K562 (cell line): ENCODE results near the gene PTBP3. TPM values are rescaled to one million over a fixed set of nuclear protein-coding genes. Genes with fewer than 3 reads are reported as not detected.

Experiments used
- ATAC-seq: fragments of 200-7000 bp; cut with Tn5 transposase; 3 replicates; pipeline ENCODE4 v1.9.1; 2020; ENCODE audit warnings: moderate library complexity
- BruUV-seq: library from RNA; stranded (reverse); fragments of 400-500 nt; replicated peaks from 2 replicates; lab custom pipeline; 2021; lab: Mats Ljungman, UMichigan
- CTCF ChIA-PET: fragments of 300-600 bp; formaldehyde crosslinking; extraction: SDS; loops from one replicate; lab custom pipeline; 2021; ENCODE audit warnings: low intra/inter-chr PET ratio; lab: Yijun Ruan, JAX
- POLR2A ChIA-PET: fragments of 300-600, 350-650 bp; sonication (Branson Sonifier 250); formaldehyde crosslinking; extraction: SDS; loops from one replicate; lab custom pipeline; 2021; ENCODE audit warnings: antibody characterized with exemption, inconsistent platforms; lab: Yijun Ruan, JAX
- DNase-seq, 4 experiments: peaks; one replicate each; pipeline versions ENCODE4 v3.0.0 to v3.0.0-alpha.2; 2011 to 2018; ENCODE audit warnings: low spot score in 3 of 4, mixed read lengths in 3 of 4; ENCODE audit errors: extremely low read depth in 1 of 4
- FAIRE-seq: peaks from 2 replicates; lab custom pipeline; 2011; peaks lifted over from hg19 to GRCh38; lab: Jason Lieb, UNC
- H2AFZ ChIP-seq: 2 replicates; pipeline ENCODE4 v1.6.0; 2011; ENCODE audit warnings: low read depth, low read length, control low read depth, inconsistent platforms
- H3K27ac ChIP-seq: fragments of 200-600 bp; 3 replicates; pipeline ENCODE4 v1.8.0; 2011; ENCODE audit warnings: low read depth, mild to moderate bottlenecking, control low read depth, inconsistent platforms, low read length, moderate library complexity, mixed read lengths; ENCODE audit errors: extremely low read depth
- H3K27me3 ChIP-seq, 2 experiments: fragments of 300-600 bp in 1 of 2; 2 replicates in 1 of 2; 3 replicates in 1 of 2; pipeline versions ENCODE4 v1.6.0 to v1.8.0; 2011; ENCODE audit warnings: inconsistent platforms in 2 of 2, low read length in 2 of 2, mild to moderate bottlenecking in 1 of 2, mixed read lengths in 1 of 2, moderate library complexity in 1 of 2; ENCODE audit not compliant: control insufficient read depth in 2 of 2, insufficient read depth in 2 of 2
- H3K36me3 ChIP-seq: fragments of 300-600 bp; 3 replicates; pipeline ENCODE4 v1.8.0; 2011; ENCODE audit warnings: mild to moderate bottlenecking, low read length, inconsistent platforms; ENCODE audit not compliant: control insufficient read depth, insufficient read depth
- H3K4me1 ChIP-seq, 2 experiments: fragments of 200-600 bp in 1 of 2; replicated peaks in 1 of 2; 2 replicates in 1 of 2; 3 replicates in 1 of 2; pipeline versions ENCODE4 v1.5.1 to v1.8.0; 2011; ENCODE audit warnings: inconsistent platforms in 2 of 2, low read length in 2 of 2, mild to moderate bottlenecking in 1 of 2, mixed read lengths in 1 of 2, moderate library complexity in 1 of 2; ENCODE audit not compliant: control insufficient read depth in 2 of 2, insufficient read depth in 2 of 2
- H3K4me2 ChIP-seq: 2 replicates; pipeline ENCODE4 v1.6.1; 2011; ENCODE audit warnings: low read length, control low read depth, inconsistent platforms, mixed read lengths; ENCODE audit not compliant: insufficient read depth
- H3K4me3 ChIP-seq: fragments of 200-600 bp; sonication (generic), shearing (Covaris generic); 2 replicates; pipeline ENCODE4 v1.5.1; 2016; ENCODE audit warnings: control low read depth, inconsistent platforms
- H3K79me2 ChIP-seq: fragments of 200-600 bp; 3 replicates; pipeline ENCODE4 v1.8.0; 2011; ENCODE audit warnings: low read length, inconsistent platforms; ENCODE audit not compliant: control insufficient read depth, insufficient read depth
- H3K9ac ChIP-seq, 2 experiments: 2 replicates each; pipeline versions ENCODE4 v1.6.0 to v1.6.1; 2011; ENCODE audit warnings: low read depth in 2 of 2, low read length in 2 of 2, control low read depth in 1 of 2, inconsistent platforms in 1 of 2, mild to moderate bottlenecking in 1 of 2, mixed read lengths in 1 of 2; ENCODE audit not compliant: insufficient read depth in 1 of 2
- H3K9me1 ChIP-seq: one replicate; pipeline ENCODE4 v1.6.0; 2011; ENCODE audit warnings: inconsistent platforms, mild to moderate bottlenecking, low read length, moderate library complexity; ENCODE audit not compliant: control insufficient read depth, insufficient read depth
- H3K9me3 ChIP-seq: replicated peaks from 2 replicates; pipeline ENCODE4 v1.5.1; 2011; ENCODE audit warnings: low read depth, low read length, inconsistent platforms; ENCODE audit not compliant: control insufficient read depth, insufficient read depth
- H4K20me1 ChIP-seq: replicated peaks from 2 replicates; pipeline ENCODE4 v1.6.1; 2011; ENCODE audit warnings: low read length, inconsistent platforms, mixed read lengths; ENCODE audit not compliant: control insufficient read depth, insufficient read depth
- ATF4 ChIP-seq: fragments of 450-650 bp; formaldehyde crosslinking; IDR thresholded peaks from 2 replicates; pipeline ENCODE4 v1.4.0; 2022; ENCODE audit warnings: mild to moderate bottlenecking, moderate library complexity
- BMI1 ChIP-seq: fragments of 150-350 bp; IDR thresholded peaks from 2 replicates; pipeline ENCODE4 v1.6.1; 2014; ENCODE audit warnings: low read length
- E4F1 ChIP-seq: fragments of 250-450 bp; sonication (Bioruptor Pico); IDR thresholded peaks from 2 replicates; pipeline ENCODE4 v1.5.0; 2021; ENCODE audit warnings: mild to moderate bottlenecking, borderline replicate concordance
- ELK1 ChIP-seq: sonication (generic); formaldehyde crosslinking; IDR thresholded peaks from 2 replicates; pipeline ENCODE4 v1.8.1; 2022; ENCODE audit warnings: missing genetic modification reagents
- FOXA1 ChIP-seq: fragments of 450-650 bp; IDR thresholded peaks from 2 replicates; pipeline ENCODE4 v1.6.1; 2016; ENCODE audit warnings: mild to moderate bottlenecking, borderline replicate concordance
- HBP1 ChIP-seq: fragments of 450-650 bp; formaldehyde crosslinking; IDR thresholded peaks from 2 replicates; pipeline ENCODE4 v1.4.0; 2022; ENCODE audit warnings: missing genetic modification characterization
- HMBOX1 ChIP-seq: sonication (generic); IDR thresholded peaks from 2 replicates; pipeline ENCODE4 v1.6.1; 2016
- LARP7 ChIP-seq: fragments of 450-650 bp; IDR thresholded peaks from 2 replicates; pipeline ENCODE4 v1.6.1; 2016
- MED1 ChIP-seq: sonication (generic); formaldehyde crosslinking; IDR thresholded peaks from 2 replicates; pipeline ENCODE4 v1.8.1; 2023; ENCODE audit warnings: missing genetic modification reagents, borderline replicate concordance
- NEUROD1 ChIP-seq: fragments of 150-350 bp; IDR thresholded peaks from 2 replicates; pipeline ENCODE4 v1.6.1; 2014; ENCODE audit warnings: borderline replicate concordance, low read length, low read depth; ENCODE audit not compliant: partially characterized antibody
- PKNOX1 ChIP-seq: fragments of 450-650 bp; IDR thresholded peaks from 2 replicates; pipeline ENCODE4 v1.6.1; 2016
- WGBS: fragments of 100-300 bp; shearing (Covaris generic); methylation state at CpG from one replicate; pipeline ENCODE4 v1.1.6; 2016; ENCODE audit warnings: low coverage, mixed read lengths; ENCODE audit not compliant: insufficient coverage; ENCODE audit errors: missing lambda C conversion rate; 5-methylcytosine and 5-hydroxymethylcytosine counted together
- in situ Hi-C: fragments of 300-500 bp; cut with MboI; formaldehyde crosslinking; loops from 4 replicates; pipeline ENCODE4 v1.15.0; 2018; ENCODE audit warnings: inconsistent platforms, mixed read lengths
- intact Hi-C: fragments of 100-400 bp; cut with micrococcal nuclease; formaldehyde crosslinking; loops from 2 replicates; pipeline ENCODE4 v1.14.2; 2022
- polyA plus RNA-seq, 8 experiments: library from polyadenylated mRNA; depleted of rRNA in 4 of 8; stranded (reverse) in 5 of 8; unstranded in 3 of 8; fragments of >200 nt; fragmentation: Nextera tagmentation in 2 of 8; fragmentation: Illumina TruSeq in 1 of 8; extraction: Ambion mirVana in 2 of 8; extraction: Trizol in 1 of 8; gene quantifications; 2 replicates each; pipeline versions ENCODE4 v1.2.1 to v1.2.3, GENCODE V29; 2011 to 2014; ENCODE audit warnings: inconsistent platforms in 1 of 8, missing spikeins in 1 of 8
- total RNA-seq, 7 experiments: library from RNA; depleted of rRNA in 6 of 7; stranded (reverse); fragments of >200 nt in 6 of 7; fragmentation: Illumina TruSeq in 2 of 7; extraction: Trizol in 2 of 7; gene quantifications; 2 replicates each; pipeline versions ENCODE4 v1.2.1 to v1.2.3, GENCODE V29; 2011 to 2021; ENCODE audit warnings: low replicate concordance in 1 of 7

PTBP3 gene
- total and polyA plus RNA-seq, 9 of the 15 experiments (the other 6 are each of a cell fraction or from before 2014, with no cell fraction given): 22.4 to 132 (median 68.0) TPM

- BruUV-seq: no TSS peak
- TF ChIP-seq HBP1 (CRISPR knock-in tag): no peak
- TF ChIP-seq FOXA1: no peak
- no peak for TF ChIP-seq MED1 (CRISPR knock-in tag)
- no peak for TF ChIP-seq BMI1
- no peak for TF ChIP-seq HMBOX1
- no peak for TF ChIP-seq ELK1 (CRISPR knock-in tag)
- TF ChIP-seq E4F1 (CRISPR knock-in tag): no peak
- no peak for TF ChIP-seq NEUROD1
- no peak for TF ChIP-seq PKNOX1
- TF ChIP-seq ATF4: no peak
- TF ChIP-seq LARP7: no peak
Observed at GRCh38 chr9:112328545-112328944, 4.9 kb downstream of the PTBP3 start.

More at GRCh38 chr9:112328545-112328944, 4.9 kb downstream of the PTBP3 start:
- Histone ChIP-seq H3K27ac (no peak overlapping the region), H3K4me1 (peaks cover 8 to 11% of the 10 kb centered on the region in 2 experiments; a peak in 4 of 5 replicates), H4K20me1 (no peaks in the 10 kb centered on the region), H3K36me3 (peaks cover 20% of the 10 kb centered on the region; the same call in 2 of the 3 replicates), H3K9ac (peak overlapping the region in 1 of 2 experiments; percentile 23; a peak in 1 of 4 replicates), H3K9me1 (no peaks in the 10 kb centered on the region), H3K79me2 (peaks cover 99% of the 10 kb centered on the region), H3K4me3 (no peak overlapping the region), H2AFZ (no peak overlapping the region), H3K9me3 (no peaks in the 10 kb centered on the region; the same call in 1 of the 2 replicates), H3K4me2 (no peak overlapping the region), H3K27me3 (no peaks in the 10 kb centered on the region)
- no peak for FAIRE-seq
- no peak for ATAC-seq
- CTCF ChIA-PET: no interaction called here
- intact Hi-C loops (no loop called here), in situ Hi-C loops (no loop called here)
- DNase-seq: no peak
- 59% methylated on average over 2 of the region's 2 CpGs for WGBS
- POLR2A ChIA-PET: interaction anchor here (1.1 to 1.8 kb wide), 2 partner anchors 8 to 11 kb away, joined by 3 to 5 read pairs; no protein-coding TSS in a partner anchor
